CD4-positive, alpha-beta T cell treated with Interferon gamma for 1 hour (primary cell): ENCODE data around the gene CEP89.
"Not testable (repeated sequence)": the region's sequence is repeated elsewhere in the genome, so short reads cannot be mapped to it uniquely, and the experiment has no call there.

ENCODE experiments used
- DNase-seq: peaks from one replicate; pipeline ENCODE4 v3.0.0-alpha.2; 2020

Gene CEP89

GRCh38 chr19:32868206-32868950 lies 103.4 kb downstream of the CEP89 start:
- DNase-seq = no peak

DNA sequence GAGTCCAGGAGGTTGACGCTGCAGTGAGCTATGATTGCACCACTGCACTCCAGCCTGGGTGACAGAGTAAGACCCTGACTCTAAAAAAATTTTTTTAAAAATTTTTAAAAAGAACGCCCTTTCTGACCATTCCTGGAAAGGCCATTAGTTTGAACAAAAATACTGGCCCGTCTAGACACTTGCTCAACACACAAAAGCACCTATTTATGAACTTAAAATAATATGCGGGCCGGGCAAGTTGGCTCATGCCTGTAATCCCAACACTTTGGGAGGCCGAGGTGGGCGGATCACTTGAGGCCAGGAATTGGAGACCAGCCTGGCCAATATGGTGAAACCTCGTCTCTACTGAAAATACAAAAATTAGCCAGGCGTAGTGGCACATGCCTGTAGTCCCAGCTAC lies 104.3 kb downstream of the CEP89 start:
- DNase-seq = not testable (repeated sequence)

DNA sequence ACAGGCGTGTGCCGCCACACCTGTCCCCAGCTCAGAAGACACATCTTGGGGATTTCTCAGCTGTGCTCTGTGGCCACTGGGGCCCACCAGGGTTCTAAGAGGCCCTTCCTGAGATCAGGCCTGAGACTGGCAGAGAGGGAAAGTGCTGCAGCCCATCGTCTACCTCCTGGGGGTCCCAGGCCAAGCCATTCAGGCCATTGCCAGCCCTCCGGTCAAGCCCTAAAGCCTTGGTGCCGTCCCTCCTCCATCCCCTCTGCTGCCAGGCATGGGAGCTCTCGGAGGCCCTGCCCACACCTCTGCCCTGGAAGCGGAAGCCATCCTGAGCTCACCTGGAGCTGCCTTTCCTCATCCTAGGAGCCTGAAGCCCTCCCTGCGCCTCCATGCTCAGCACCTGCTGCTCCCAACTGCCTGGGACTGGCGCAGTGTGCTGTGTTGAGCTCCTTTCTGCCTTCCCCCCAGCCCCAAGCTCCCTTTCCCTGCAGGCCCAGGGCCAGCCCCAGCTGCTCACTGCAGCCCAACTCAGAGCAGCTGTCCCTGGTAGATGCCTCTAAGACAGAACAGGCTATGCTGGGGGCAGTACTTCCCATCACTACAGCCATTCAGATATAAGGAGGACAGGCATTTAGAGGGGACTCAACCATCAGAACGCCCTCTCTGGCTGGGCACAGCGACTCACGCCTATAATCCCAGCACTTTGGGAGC lies 105.0 kb downstream of the CEP89 start:
- DNase-seq = no peak

- no peak for DNase-seq
These were observed 105.7 kb downstream of the CEP89 start for GRCh38 chr19:32866061-32866460.

- no peak for DNase-seq
These were observed 106.4 kb downstream of the CEP89 start for GRCh38 chr19:32865326-32865725.

DNA sequence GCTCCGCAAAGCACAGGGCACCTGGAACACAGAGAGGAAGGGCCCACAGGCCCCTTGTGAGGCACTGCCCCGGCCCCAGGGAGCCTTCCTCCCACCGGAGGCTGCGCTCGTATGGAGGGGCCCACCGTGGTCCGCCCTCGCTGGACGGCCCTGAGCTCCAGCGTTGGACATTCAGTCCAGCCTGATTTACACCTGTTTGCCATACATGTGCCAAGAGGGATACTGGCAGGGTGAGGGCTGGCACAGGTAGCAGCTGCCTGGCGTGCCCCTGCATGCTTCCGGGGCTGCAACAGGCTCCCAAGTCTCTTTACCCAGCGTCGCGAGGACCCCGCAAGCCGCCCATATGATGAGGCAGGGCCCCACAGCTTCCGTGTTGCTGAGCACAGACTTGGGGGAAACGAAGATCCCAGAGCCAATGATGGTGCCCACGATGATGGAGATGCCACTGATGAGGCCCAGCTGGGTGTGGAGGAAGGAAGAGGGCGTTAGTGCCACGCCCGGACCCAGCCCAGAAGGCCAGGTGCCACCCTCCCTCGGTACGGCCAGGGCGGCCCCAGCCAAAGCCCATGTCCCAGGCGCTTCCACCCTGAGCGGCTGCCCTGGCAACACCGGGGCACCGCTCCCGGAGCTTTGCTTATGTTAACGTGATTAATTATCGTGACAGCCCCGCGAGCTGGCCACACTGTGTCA lies 107.3 kb downstream of the CEP89 start:
- no peak for DNase-seq

- no peak for DNase-seq
These were observed 107.9 kb downstream of the CEP89 start for GRCh38 chr19:32863841-32864240.

GRCh38 chr19:32863301-32863700 lies 108.5 kb downstream of the CEP89 start:
- no peak for DNase-seq

GRCh38 chr19:32862741-32863140 lies 109.0 kb downstream of the CEP89 start:
- DNase-seq = no peak

- no peak for DNase-seq
These were observed 109.6 kb downstream of the CEP89 start for GRCh38 chr19:32862173-32862572.

DNA sequence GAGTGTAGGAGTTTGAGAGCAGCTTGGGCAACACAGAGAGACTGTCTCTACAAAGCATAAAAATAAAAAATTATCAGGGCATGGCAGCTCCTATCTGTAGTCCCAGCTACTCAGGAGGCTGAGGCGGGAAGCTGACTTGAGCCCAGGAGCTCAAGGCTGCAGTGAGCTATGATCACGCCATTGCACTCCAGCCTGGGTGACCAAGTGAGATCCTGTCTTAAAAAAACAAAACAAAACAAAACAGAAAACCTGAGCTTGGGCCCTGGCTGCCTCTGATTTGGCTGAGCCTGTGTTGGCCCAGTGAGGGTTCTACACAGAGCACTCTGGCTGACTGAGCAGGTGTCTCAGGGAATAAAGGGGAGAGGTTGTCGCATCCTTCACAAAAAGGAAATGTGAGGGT lies 110.2 kb downstream of the CEP89 start:
- DNase-seq = no peak

GRCh38 chr19:32859591-32859990 lies 112.2 kb downstream of the CEP89 start:
- DNase-seq = no peak

- no peak for DNase-seq
These were observed 113.2 kb downstream of the CEP89 start for GRCh38 chr19:32858559-32858958.

DNA sequence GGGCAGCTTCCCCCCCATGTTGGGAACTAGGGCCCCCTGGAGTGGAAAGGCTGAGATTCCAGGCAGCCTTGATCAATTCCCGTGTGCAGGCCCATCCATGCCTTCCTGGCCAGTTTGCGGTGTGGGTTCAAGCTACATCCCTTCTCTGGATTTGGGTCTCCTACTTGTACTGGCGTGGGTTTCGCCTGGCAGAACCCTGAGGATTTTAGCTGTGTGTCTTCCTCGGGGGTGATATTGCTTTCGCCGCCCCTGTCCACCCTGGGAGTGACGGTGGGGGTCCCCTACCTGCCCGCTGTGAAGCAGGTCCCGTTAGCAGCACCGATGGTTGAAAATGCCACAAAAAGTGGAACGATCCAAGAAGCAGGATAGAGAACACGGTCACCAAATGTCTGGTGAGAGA lies 113.6 kb downstream of the CEP89 start:
- no peak for DNase-seq

GRCh38 chr19:32857584-32857983 lies 114.2 kb downstream of the CEP89 start:
- DNase-seq = no peak

DNA sequence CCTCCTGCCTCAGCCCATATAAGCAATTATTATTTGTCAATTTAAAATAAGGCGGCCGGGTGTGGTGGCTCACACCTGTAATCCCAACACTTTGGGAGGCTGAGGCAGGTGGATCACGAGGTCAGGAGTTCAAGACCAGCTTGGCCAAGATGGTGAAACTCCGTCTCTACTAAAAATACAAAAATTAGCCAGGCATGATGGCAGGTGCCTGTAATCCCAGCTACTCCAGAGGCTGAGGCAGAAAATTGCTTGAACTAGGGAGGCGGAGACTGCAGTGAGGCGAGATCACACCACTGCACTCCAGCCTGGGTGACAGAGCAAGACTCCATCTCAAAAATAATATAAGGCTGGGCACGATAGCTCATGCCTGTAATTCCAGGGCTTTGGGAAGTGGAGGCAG lies 114.9 kb downstream of the CEP89 start:
- DNase-seq = not testable (repeated sequence)

DNA sequence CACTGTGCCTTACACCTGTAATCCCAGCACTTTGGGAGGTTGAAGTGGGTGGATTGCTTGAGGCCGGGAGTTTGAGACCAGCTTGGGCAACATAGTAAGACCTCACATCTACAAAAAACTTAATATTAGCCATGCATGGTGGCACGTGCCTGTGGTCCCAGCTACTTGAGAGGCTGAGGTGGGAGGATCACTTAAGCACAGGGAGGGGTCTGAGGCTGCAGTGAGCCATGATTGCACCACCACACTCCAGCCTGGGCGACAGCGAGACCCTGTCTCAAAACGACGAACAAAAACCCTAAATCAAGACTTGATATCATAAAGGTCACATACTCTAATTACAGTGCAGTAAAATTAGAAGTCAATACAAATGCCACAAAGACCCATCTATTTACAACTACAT lies 119.5 kb downstream of the CEP89 start:
- DNase-seq = no peak

DNA sequence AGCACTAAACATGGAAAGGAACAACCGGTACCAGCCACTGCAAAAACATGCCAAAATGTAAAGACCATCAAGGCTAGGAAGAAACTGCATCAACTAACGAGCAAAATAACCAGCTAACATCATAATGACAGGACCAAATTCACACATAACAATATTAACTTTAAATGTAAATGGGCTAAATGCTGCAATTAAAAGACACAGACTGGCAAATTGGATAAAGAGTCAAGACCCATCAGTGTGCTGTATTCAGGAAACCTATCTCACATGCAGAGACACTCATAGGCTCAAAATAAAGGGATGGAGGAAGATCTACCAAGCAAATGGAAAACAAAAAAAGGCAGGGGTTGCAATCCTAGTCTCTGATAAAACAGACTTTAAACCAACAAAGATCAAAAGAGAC lies 123.7 kb downstream of the CEP89 start:
- not testable (repeated sequence) for DNase-seq

- DNase-seq = no peak
These were observed 128.0 kb downstream of the CEP89 start for GRCh38 chr19:32843716-32844245.

- DNase-seq = no peak
These were observed 129.7 kb downstream of the CEP89 start for GRCh38 chr19:32842061-32842460.

- DNase-seq = no peak
These were observed 134.2 kb downstream of the CEP89 start for GRCh38 chr19:32837531-32837930.

GRCh38 chr19:32833388-32833787 lies 138.4 kb downstream of the CEP89 start:
- not testable (repeated sequence) for DNase-seq

DNA sequence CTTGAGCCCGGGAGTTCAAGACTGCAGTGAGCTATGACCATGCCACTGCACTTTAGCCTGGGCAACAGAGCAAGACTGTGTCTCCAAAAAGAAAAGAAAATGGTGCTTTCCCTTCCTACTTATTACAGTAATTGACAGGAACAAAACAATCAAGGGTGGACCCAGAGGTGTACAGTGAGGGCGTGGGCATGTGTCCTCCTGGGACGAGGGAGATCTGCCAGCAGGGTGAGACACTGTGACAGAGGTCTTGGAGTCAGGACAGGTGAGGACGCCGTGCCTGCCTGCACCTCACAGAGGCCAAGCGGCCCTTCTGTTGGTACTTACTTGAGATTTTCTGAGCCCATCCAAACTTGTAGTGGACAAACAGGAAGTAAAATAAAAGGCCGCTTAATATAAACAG lies 138.9 kb downstream of the CEP89 start:
- DNase-seq = not testable (repeated sequence)

GRCh38 chr19:32832094-32832493 lies 139.7 kb downstream of the CEP89 start:
- DNase-seq = not testable (repeated sequence)
